Chondrocyte (in vitro differentiated cells): ENCODE measurements around the gene KMT5C. TPM values are rescaled to one million over a fixed set of nuclear protein-coding genes. Genes with fewer than 3 reads are reported as not detected.
A peak's percentile ranks its signal among the peaks of the same experiment; 100 is the strongest.

Experiments used
- DNase-seq: peaks from one replicate; pipeline ENCODE4 v3.0.0; 2021; ENCODE audit warnings: mixed read lengths, low spot score
- H3K27ac Mint-ChIP-seq: one replicate; pipeline ENCODE4 v1.8.0; 2021; ENCODE audit warnings: mild to moderate bottlenecking, moderate library complexity, mixed read lengths; ENCODE audit not compliant: unreplicated experiment
- H3K27me3 Mint-ChIP-seq: 2 replicates; pipeline ENCODE4 v1.8.0; 2021; ENCODE audit warnings: low read depth, mixed read lengths
- H3K36me3 Mint-ChIP-seq: 2 replicates; pipeline ENCODE4 v1.8.0; 2021; ENCODE audit warnings: low read depth, mixed read lengths
- H3K4me1 Mint-ChIP-seq: 2 replicates; pipeline ENCODE4 v1.8.0; 2021; ENCODE audit warnings: low read depth, mild to moderate bottlenecking, mixed read lengths
- H3K4me3 Mint-ChIP-seq: one replicate; pipeline ENCODE4 v1.8.0; 2021; ENCODE audit warnings: mild to moderate bottlenecking, moderate library complexity, mixed read lengths; ENCODE audit not compliant: unreplicated experiment
- H3K9me3 Mint-ChIP-seq: 2 replicates; pipeline ENCODE4 v1.8.0; 2021; ENCODE audit warnings: low read depth, mixed read lengths
- total RNA-seq: library from RNA; stranded (reverse); gene quantifications from 3 replicates; pipeline ENCODE4 v1.2.1, GENCODE V29; 2021
- TF ChIP-seq, protein P1 (sequence below): fragments of 200-600 bp; sonication (generic); IDR thresholded peaks from 2 replicates; pipeline ENCODE4 v1.5.0; 2021; ENCODE audit warnings: antibody characterized with exemption, mild to moderate bottlenecking, moderate library complexity

Gene KMT5C
- total RNA-seq, 1 donor from 2014 or later, result 9.5 TPM

DNA sequence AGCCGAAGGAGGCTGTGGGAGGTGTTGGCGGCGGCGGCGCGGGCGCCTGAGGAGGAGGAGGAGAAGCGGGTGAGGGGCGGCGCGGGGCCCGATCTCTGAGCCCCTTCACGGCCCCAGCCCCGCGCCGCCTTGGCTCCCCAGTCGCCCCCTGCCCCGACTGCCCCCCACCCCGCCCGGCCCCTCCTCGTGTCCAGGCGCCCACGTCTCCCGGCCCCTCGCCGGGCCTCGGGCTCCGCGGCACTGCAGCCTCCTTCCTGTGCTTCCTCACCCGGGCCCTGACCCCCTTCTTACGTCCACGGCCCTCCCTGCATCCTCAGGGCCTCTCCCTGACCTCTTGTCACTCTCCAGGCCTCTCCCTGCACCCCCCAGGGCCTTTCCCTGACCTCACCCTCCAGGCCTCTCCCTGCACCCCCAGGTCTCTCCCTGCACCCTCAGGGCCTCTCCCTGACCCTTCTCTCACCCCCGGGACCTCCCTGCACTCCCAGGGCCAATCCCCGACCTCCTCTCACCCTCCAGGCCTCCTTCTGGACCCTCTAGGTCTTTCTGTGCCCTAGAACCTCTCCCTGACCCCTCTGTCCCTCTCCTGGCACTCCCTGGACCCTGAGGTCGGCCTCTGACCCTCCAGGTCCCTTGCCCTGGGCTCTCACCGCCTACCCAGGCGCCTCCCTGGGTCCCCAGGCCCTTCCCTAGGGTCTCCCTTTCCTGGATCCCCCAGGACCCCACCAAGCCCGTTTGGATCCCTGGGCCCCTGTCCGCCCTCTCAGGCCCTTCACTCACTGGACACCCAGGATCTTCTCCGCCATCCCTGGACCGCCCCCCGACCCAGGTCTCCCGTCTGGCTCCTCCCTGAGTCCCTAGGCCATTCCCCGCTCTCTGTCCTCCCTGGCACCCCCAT lies 460 bp downstream of the KMT5C start:
- Mint-ChIP-seq H3K4me3 (peak overlapping the region; percentile 78), H3K4me1 (peaks cover 33% of the 10 kb centered on the region), H3K9me3 (no peaks in the 10 kb centered on the region)

DNA sequence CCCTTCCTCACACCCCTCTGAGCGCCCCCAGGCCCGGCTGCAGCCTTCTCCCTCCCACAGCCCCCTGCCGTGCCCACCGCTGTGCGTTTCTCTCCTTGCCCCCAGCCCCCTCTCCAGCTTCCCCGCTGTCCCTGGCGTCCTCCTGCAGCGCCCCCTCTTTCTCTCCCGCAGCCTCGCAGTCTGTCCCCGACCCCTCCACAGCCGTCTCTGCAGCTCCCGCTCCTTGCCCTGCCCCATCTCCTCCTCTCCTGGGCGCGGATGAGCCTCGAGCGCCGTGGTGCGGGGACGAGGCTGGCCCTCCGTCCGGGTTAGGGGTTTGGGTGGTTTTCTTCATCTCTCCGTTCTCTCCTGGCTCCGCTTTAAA lies 1.1 kb downstream of the KMT5C start:
- H3K4me3 Mint-ChIP-seq, result peak overlapping the region; percentile 78
- H3K4me1 Mint-ChIP-seq, result peaks cover 39% of the 10 kb centered on the region
- TF ChIP-seq, protein P1, sequence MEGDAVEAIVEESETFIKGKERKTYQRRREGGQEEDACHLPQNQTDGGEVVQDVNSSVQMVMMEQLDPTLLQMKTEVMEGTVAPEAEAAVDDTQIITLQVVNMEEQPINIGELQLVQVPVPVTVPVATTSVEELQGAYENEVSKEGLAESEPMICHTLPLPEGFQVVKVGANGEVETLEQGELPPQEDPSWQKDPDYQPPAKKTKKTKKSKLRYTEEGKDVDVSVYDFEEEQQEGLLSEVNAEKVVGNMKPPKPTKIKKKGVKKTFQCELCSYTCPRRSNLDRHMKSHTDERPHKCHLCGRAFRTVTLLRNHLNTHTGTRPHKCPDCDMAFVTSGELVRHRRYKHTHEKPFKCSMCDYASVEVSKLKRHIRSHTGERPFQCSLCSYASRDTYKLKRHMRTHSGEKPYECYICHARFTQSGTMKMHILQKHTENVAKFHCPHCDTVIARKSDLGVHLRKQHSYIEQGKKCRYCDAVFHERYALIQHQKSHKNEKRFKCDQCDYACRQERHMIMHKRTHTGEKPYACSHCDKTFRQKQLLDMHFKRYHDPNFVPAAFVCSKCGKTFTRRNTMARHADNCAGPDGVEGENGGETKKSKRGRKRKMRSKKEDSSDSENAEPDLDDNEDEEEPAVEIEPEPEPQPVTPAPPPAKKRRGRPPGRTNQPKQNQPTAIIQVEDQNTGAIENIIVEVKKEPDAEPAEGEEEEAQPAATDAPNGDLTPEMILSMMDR, result peak; percentile 30
- no peaks in the 10 kb centered on the region for H3K9me3 Mint-ChIP-seq
- H3K36me3 Mint-ChIP-seq, result no peaks in the 10 kb centered on the region
- no peak overlapping the region for H3K27ac Mint-ChIP-seq
- no peaks in the 10 kb centered on the region for H3K27me3 Mint-ChIP-seq
- DNase-seq, result no peak

More for the DNA sequence above, 460 bp downstream of the KMT5C start:
- peak overlapping the region; percentile 87 for H3K27ac Mint-ChIP-seq
- DNase-seq, result no peak
- no peaks in the 10 kb centered on the region for H3K36me3 Mint-ChIP-seq
- no peaks in the 10 kb centered on the region for H3K27me3 Mint-ChIP-seq
- TF ChIP-seq, protein P1, result no peak

DNA sequence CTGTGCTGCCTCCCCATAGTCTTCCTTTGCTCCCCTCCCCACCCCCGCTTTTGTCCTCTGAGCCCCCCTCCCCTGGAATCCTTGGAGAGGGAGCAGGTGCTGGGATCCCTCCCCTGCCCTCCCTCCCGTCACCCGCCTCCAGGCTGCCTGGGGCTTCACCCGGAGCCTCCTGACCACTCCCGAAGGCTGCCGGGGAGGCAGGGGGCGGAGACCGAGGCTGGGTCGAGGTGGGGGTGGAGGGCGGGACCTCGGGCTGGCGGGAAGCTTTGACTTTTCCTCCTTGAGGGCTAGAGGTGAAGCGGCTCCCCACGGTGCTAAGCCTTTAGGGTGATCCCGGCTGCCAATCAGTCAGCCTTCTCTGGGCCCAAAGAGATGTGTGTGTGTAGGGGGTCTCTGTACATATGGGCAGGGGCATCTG lies 1.5 kb downstream of the KMT5C start:
- H3K27me3 Mint-ChIP-seq, result no peaks in the 10 kb centered on the region
- H3K27ac Mint-ChIP-seq, result no peak overlapping the region
- H3K4me1 Mint-ChIP-seq, result peaks cover 39% of the 10 kb centered on the region
- no peak for DNase-seq
- H3K36me3 Mint-ChIP-seq, result no peaks in the 10 kb centered on the region
- H3K9me3 Mint-ChIP-seq, result no peaks in the 10 kb centered on the region
- H3K4me3 Mint-ChIP-seq, result peak overlapping the region; percentile 78
- TF ChIP-seq, protein P1, result no peak

DNA sequence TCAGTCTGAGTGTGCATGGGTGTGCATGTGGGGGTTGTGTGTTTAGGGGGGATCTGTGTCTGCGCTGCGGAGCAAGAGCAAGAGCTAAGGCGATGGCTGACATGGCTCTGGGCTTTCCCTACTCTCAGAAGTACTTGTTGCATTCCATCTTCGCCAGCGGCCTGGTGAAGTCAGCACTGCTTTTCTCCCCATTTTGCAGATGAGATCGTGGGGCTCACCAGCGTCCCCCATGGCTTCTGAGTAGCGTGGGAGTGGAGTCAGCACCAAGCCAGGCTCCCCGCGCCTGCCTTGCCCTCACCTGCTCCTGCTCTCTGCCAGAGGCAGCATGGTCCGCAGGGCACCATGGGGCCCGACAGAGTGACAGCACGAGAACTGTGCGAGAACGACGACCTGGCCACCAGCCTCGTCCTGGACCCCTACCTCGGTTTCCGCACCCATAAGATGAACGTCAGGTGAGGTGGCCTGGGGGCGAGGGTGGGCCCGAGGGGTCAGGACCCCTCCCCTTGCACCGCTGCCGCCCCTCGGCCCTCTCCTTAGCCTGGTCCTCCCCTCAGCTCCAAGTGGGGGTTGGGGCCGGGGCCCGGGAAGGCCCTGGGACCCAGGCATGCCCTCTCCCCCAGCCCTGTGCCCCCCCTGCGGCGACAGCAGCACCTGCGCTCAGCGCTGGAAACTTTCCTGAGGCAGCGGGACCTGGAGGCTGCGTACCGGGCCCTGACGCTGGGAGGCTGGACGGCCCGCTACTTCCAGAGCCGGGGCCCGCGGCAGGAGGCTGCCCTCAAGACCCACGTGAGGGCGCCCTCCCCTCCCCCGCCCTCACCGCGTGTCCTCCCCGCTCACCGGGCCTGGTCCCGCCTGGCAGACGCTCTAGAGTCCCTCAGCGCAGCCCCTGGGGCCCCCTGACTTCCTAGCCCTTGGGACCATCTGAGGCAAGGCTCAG lies 2.2 kb downstream of the KMT5C start:
- Mint-ChIP-seq H3K9me3 (no peaks in the 10 kb centered on the region), H3K27me3 (no peaks in the 10 kb centered on the region)
- DNase-seq, result no peak

More for the DNA sequence above, 2.2 kb downstream of the KMT5C start:
- Mint-ChIP-seq H3K4me1 (peaks cover 39% of the 10 kb centered on the region), H3K27ac (no peak overlapping the region), H3K36me3 (no peaks in the 10 kb centered on the region), H3K4me3 (peak overlapping the region; percentile 40)
- TF ChIP-seq, protein P1, result no peak
